BE2C (cell line): ENCODE measurements around the gene RAB10.
"Not testable (repeated sequence)": the region's sequence is repeated elsewhere in the genome, so short reads cannot be mapped to it uniquely, and the experiment has no call there.

Source experiments
- DNase-seq: peaks from one replicate; pipeline ENCODE4 v3.0.0-alpha.2; 2020
- H3K27me3 ChIP-seq: fragments of 250-450 bp; sonication (Bioruptor Pico); 2 replicates; pipeline ENCODE4 v1.5.1; 2020; ENCODE audit warnings: mild to moderate bottlenecking
- H3K36me3 ChIP-seq: fragments of 250-450 bp; sonication (Bioruptor Pico); 2 replicates; pipeline ENCODE4 v1.5.1; 2020; ENCODE audit warnings: mild to moderate bottlenecking
- H3K4me1 ChIP-seq: fragments of 250-450 bp; sonication (Bioruptor Pico); 2 replicates; pipeline ENCODE4 v1.5.1; 2020
- H3K4me3 ChIP-seq: 2 replicates; pipeline ENCODE4 v1.5.1; 2011; ENCODE audit warnings: low read depth, low read length
- H3K9me3 ChIP-seq: fragments of 250-450 bp; sonication (Bioruptor Pico); 2 replicates; pipeline ENCODE4 v1.5.1; 2020
- CTCF ChIP-seq: IDR thresholded peaks from 2 replicates; pipeline ENCODE4 v1.5.1; 2012; ENCODE audit warnings: mild to moderate bottlenecking, low read depth, low read length

Gene RAB10

GRCh38 chr2:26164231-26164630, 130.3 kb downstream of the RAB10 start:
- no peaks in the 10 kb centered on the region for H3K9me3 ChIP-seq
- TF ChIP-seq CTCF, result no peak
- H3K4me1 ChIP-seq, result no peaks in the 10 kb centered on the region
- no peaks in the 10 kb centered on the region for H3K36me3 ChIP-seq
- H3K4me3 ChIP-seq, result no peak overlapping the region
- DNase-seq, result no peak
- H3K27me3 ChIP-seq, result no peaks in the 10 kb centered on the region

GRCh38 chr2:26164641-26165211, 130.8 kb downstream of the RAB10 start:
- Histone ChIP-seq H3K4me3 (no peak overlapping the region), H3K4me1 (no peaks in the 10 kb centered on the region), H3K9me3 (no peaks in the 10 kb centered on the region), H3K27me3 (no peaks in the 10 kb centered on the region), H3K36me3 (no peaks in the 10 kb centered on the region)
- no peak for DNase-seq
- no peak for TF ChIP-seq CTCF

GRCh38 chr2:26165403-26165802, 131.5 kb downstream of the RAB10 start:
- no peaks in the 10 kb centered on the region for H3K9me3 ChIP-seq
- H3K4me3 ChIP-seq, result no peak overlapping the region
- TF ChIP-seq CTCF, result no peak
- no peaks in the 10 kb centered on the region for H3K27me3 ChIP-seq
- H3K36me3 ChIP-seq, result no peaks in the 10 kb centered on the region
- no peaks in the 10 kb centered on the region for H3K4me1 ChIP-seq
- DNase-seq, result no peak

DNA sequence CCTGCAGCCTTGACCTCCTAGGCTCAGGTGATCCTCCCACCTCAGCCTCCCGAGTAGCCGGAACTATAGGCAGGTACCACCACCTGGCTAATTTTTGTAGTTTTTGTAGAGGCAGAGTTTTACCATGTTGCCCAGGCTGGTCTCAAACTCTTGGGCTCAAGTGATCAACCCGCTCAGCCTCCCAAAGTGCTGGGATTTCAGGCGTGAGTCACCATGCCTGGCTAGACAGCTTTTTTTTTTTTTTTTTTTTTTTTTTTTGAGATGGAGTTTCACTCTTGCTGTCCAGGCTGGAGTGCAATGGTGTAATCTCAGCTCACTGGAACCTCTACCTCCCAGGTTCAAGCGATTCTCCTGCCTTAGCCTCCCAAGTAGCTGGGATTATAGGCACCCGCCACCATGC, 132.7 kb downstream of the RAB10 start:
- H3K4me3 ChIP-seq, H3K4me1 ChIP-seq, H3K9me3 ChIP-seq, H3K36me3 ChIP-seq, H3K27me3 ChIP-seq, DNase-seq: not testable (repeated sequence)

DNA sequence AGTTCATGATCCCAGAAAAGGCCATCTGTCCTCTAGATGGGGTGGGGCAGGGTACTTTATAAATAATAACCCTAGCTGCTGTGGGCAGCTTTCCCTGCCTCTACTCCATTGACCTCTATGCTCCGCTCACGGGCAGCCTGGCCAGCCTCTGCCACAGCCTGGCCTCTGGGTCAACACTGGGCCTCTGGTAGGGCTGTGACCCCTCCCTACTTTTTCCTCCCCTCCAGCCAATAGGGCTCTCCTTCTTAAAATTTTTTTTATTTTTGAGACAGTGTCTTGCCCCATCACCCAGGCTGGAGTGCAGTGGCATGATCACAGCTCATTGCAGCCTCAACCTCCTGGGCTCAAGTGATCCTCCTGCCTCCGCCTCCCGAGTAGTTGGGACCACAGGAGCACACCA, 134.9 kb downstream of the RAB10 start:
- no peaks in the 10 kb centered on the region for H3K27me3 ChIP-seq
- TF ChIP-seq CTCF, result no peak
- no peaks in the 10 kb centered on the region for H3K9me3 ChIP-seq
- H3K4me1 ChIP-seq, result no peaks in the 10 kb centered on the region
- H3K36me3 ChIP-seq, result no peaks in the 10 kb centered on the region
- DNase-seq, result no peak
- H3K4me3 ChIP-seq, result no peak overlapping the region

GRCh38 chr2:26169226-26169625, 135.3 kb downstream of the RAB10 start:
- no peak for DNase-seq
- no peak overlapping the region for H3K4me3 ChIP-seq
- no peaks in the 10 kb centered on the region for H3K4me1 ChIP-seq
- H3K27me3 ChIP-seq, result no peaks in the 10 kb centered on the region
- no peaks in the 10 kb centered on the region for H3K9me3 ChIP-seq
- no peaks in the 10 kb centered on the region for H3K36me3 ChIP-seq
- no peak for TF ChIP-seq CTCF
